ENCODE data around the gene GLDN. TPM values are rescaled to one million over a fixed set of nuclear protein-coding genes. Genes with fewer than 3 reads are reported as not detected.

The GLDN gene
- total and polyA plus RNA-seq, 4 experiments from 2014 or later, result not detected

DNA sequence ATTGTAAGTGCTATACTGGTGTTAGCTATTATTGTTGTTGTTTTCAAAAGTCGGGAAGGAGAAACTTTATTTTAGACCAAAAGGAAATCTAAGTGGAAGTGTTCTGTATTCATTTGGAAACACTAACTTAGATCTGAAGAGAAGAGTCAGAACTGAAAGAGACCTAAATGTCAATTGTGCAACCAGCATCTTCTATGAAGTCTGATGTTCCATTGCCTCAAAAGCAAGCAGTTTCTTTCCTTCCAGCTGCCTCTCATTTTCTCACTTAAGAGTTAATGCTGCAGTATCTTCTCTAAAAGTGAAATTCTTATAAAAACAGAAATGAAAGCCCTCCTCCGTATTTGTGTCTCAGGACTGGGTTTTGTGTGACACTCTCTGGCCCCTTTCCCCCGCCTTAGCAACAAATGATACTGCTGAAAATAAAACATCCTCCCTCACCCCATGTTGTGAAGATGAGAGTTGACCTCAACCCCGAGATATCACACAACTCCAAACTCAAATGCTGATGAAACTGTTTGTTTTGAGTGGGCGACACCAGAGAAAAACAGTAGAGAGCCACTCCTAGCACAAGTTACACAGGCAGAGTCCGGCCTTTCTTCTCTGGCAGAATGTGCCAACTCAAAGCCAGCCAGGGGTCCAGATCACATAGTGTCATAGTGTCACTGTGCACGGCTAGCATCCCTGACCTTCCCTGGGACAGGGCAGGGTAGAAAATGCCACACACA is 48.9 kb downstream of the GLDN start:
- DNase-seq, result no peak
- ChIA-PET POLR2A (ENCODE audit: partially characterized antibody) (no interaction called here), CTCF (ENCODE audit: partially characterized antibody) (no interaction called here)
- peaks cover 0 to 1% (median 0%) of the 10 kb centered on the region in 4 donors for H3K4me1 Mint-ChIP-seq
- Histone ChIP-seq H3K4me3 (ENCODE audit: low read length in 2 of 2) (no peak overlapping the region), H3K36me3 (ENCODE audit: insufficient read depth, low read length) (no peaks in the 10 kb centered on the region), H3K9me3 (ENCODE audit: control insufficient read depth in 1 of 2, low read length in 2 of 2) (no peaks in the 10 kb centered on the region), H3K27me3 (ENCODE audit: insufficient read depth, low read length) (no peaks in the 10 kb centered on the region), H3K4me1 (ENCODE audit: insufficient read depth, low read length) (no peaks in the 10 kb centered on the region), H3K27ac (ENCODE audit: low read depth, low read length) (no peak overlapping the region)
- intact Hi-C loops (cut with micrococcal nuclease), result no loop called here
- no peaks in the 10 kb centered on the region for H3K36me3 Mint-ChIP-seq
- peaks cover 0 to 6% of the 10 kb centered on the region in 2 donors for H3K27me3 Mint-ChIP-seq
- H3K9me3 Mint-ChIP-seq, result peaks cover 0 to 3% (median 0%) of the 10 kb centered on the region in 8 donors
- no peak overlapping the region for H3K4me3 Mint-ChIP-seq
- H3K27ac Mint-ChIP-seq, result no peak overlapping the region

DNA sequence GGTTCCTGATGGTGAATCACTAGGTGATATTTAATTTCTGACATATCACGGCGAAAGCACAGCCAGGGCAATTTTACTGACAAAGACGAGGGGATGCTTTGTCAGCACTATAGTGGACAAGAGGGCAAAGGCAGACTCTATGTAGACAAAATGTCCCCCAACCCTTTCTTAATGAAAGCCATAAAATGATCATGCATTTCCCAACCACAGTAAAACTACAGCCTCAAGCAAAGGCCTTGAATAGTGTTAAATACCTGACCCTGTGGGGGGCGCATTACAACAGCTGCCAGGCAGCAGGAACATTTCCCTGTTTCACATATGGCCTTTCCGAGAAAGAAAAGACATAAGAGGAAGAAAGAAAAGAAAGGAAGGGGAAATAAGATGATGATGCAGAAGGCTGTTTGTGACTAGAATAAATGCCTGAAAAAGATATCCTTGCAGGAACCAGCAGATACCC is 49.5 kb downstream of the GLDN start:
- Mint-ChIP-seq H3K4me1 (peaks cover 0 to 1% (median 0%) of the 10 kb centered on the region in 4 donors), H3K4me3 (no peak overlapping the region), H3K9me3 (no peaks in the 10 kb centered on the region), H3K27me3 (peaks cover 0 to 3% of the 10 kb centered on the region in 2 donors), H3K36me3 (no peaks in the 10 kb centered on the region), H3K27ac (no peak overlapping the region)
- ChIA-PET POLR2A (ENCODE audit: partially characterized antibody) (no interaction called here), CTCF (ENCODE audit: partially characterized antibody) (no interaction called here)
- Histone ChIP-seq H3K27ac (ENCODE audit: low read depth, low read length) (no peak overlapping the region), H3K4me1 (ENCODE audit: insufficient read depth, low read length) (no peaks in the 10 kb centered on the region), H3K4me3 (ENCODE audit: low read length in 2 of 2) (no peak overlapping the region), H3K36me3 (ENCODE audit: insufficient read depth, low read length) (no peaks in the 10 kb centered on the region), H3K9me3 (ENCODE audit: control insufficient read depth in 1 of 2, low read length in 2 of 2) (no peaks in the 10 kb centered on the region), H3K27me3 (ENCODE audit: insufficient read depth, low read length) (no peaks in the 10 kb centered on the region)
- intact Hi-C loops (cut with micrococcal nuclease), result no loop called here
- DNase-seq, result no peak

DNA sequence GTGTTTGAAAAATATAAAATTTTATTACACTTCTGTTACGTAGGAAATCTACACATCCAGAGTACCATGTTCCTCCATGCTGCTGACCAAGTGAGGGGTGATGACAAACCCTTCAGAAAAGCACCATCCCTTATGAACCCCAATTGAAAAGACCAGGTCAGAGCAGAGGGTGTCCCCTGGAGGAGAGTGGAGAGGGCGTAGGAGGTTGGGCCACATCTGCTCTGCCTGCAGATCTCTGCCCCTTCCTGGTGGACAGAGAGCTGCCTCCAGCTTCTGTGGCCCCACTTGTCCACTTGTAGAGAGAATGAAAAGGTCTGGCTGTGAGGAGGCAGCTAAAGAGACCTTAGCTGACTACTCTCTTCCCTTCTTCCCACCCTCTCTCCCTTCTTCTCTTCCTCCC is 55.5 kb downstream of the GLDN start:
- no peak overlapping the region for H3K27ac ChIP-seq (ENCODE audit: low read depth, low read length)
- Mint-ChIP-seq H3K4me3 (no peak overlapping the region), H3K27me3 (peaks cover 0 to 3% of the 10 kb centered on the region in 2 donors), H3K4me1 (no peaks in the 10 kb centered on the region), H3K9me3 (no peaks in the 10 kb centered on the region), H3K27ac (no peak overlapping the region), H3K36me3 (no peaks in the 10 kb centered on the region)
- no peak overlapping the region for H3K4me3 ChIP-seq (ENCODE audit: low read length in 2 of 2)
- no peaks in the 10 kb centered on the region for H3K36me3 ChIP-seq (ENCODE audit: insufficient read depth, low read length)
- intact Hi-C loops (cut with micrococcal nuclease), result no loop called here
- ChIA-PET POLR2A (ENCODE audit: partially characterized antibody) (no interaction called here), CTCF (ENCODE audit: partially characterized antibody) (interaction anchor here (1.4 kb wide), 1 partner anchor 10 kb away, joined by 3 read pairs; no protein-coding TSS in a partner anchor)
- no peaks in the 10 kb centered on the region for H3K4me1 ChIP-seq (ENCODE audit: insufficient read depth, low read length)
- H3K9me3 ChIP-seq (ENCODE audit: control insufficient read depth in 1 of 2, low read length in 2 of 2), result no peaks in the 10 kb centered on the region
- H3K27me3 ChIP-seq (ENCODE audit: insufficient read depth, low read length), result no peaks in the 10 kb centered on the region
- DNase-seq, result no peak

DNA sequence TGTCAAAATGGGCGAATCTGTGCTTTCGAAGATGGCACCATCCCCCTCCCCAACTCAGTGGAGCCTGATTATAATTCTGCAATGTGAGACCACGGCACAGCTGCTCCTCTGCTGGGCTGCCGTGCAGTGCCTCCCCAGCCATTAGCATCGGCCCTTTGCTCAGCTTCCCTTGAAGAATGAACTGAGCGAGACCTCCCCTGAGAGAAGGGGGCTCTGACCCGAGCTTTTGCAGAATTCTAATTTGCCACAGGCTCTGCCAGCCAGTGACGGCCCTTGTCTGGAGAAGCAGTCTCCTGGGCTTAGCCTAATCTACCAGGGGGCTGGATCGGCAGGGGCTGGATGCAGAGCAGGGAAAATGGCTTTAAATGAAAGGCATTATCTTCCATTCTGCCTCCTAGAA is 57.2 kb downstream of the GLDN start:
- no peaks in the 10 kb centered on the region for H3K9me3 Mint-ChIP-seq
- H3K27me3 Mint-ChIP-seq, result peaks cover 2 to 8% of the 10 kb centered on the region in 2 donors
- intact Hi-C loops (cut with micrococcal nuclease), result no loop called here
- no peak overlapping the region for H3K4me3 ChIP-seq (ENCODE audit: low read length in 2 of 2)
- H3K9me3 ChIP-seq (ENCODE audit: control insufficient read depth in 1 of 2, low read length in 2 of 2), result no peaks in the 10 kb centered on the region
- no peaks in the 10 kb centered on the region for H3K27me3 ChIP-seq (ENCODE audit: insufficient read depth, low read length)
- H3K4me1 ChIP-seq (ENCODE audit: insufficient read depth, low read length), result no peaks in the 10 kb centered on the region
- no peak overlapping the region for H3K4me3 Mint-ChIP-seq
- peaks cover 0 to 1% (median 0%) of the 10 kb centered on the region in 4 donors for H3K4me1 Mint-ChIP-seq
- no peaks in the 10 kb centered on the region for H3K36me3 Mint-ChIP-seq
- no peaks in the 10 kb centered on the region for H3K36me3 ChIP-seq (ENCODE audit: insufficient read depth, low read length)
- DNase-seq, result no peak
- no peak overlapping the region for H3K27ac Mint-ChIP-seq
- POLR2A ChIA-PET (ENCODE audit: partially characterized antibody), result no interaction called here
- H3K27ac ChIP-seq (ENCODE audit: low read depth, low read length), result no peak overlapping the region
- CTCF ChIA-PET (ENCODE audit: partially characterized antibody), result no interaction called here

DNA sequence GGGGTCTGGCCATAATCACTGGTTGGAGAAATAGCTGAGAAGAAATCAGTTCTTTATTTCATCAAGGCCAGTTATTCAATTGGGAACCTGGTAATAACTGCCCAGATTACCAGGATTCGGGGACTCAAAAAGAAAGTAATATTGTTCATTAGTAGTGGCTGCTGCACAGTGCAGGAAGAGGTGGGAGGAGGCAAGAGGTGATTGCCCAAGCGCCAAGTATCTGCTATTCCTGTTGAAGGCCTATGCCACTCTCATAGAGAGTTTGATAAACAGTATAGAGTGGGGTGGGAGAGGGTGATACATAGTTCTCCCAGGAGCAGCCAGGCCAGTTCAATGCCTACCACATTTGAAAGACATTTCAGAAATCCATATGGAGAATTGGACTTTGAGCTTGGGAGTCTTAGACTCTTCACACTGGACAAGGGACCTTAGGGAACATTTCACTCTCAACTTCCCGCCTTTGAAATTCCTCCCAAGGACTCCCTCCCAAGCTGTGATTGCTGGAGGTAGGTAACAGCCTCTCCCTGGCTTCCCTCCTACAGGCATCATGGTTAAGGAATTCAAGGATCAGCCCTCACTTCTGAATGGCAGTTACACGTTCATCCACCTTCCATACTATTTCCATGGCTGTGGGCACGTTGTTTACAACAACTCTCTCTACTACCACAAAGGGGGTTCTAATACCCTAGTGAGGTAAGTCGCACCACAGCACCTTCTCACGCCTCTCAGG is 59.8 kb downstream of the GLDN start:
- no peaks in the 10 kb centered on the region for H3K36me3 Mint-ChIP-seq
- Histone ChIP-seq H3K36me3 (ENCODE audit: insufficient read depth, low read length) (no peaks in the 10 kb centered on the region), H3K4me1 (ENCODE audit: insufficient read depth, low read length) (no peaks in the 10 kb centered on the region), H3K27me3 (ENCODE audit: insufficient read depth, low read length) (no peaks in the 10 kb centered on the region), H3K4me3 (ENCODE audit: low read length in 2 of 2) (no peak overlapping the region), H3K27ac (ENCODE audit: low read depth, low read length) (no peak overlapping the region), H3K9me3 (ENCODE audit: control insufficient read depth in 1 of 2, low read length in 2 of 2) (no peaks in the 10 kb centered on the region)
- H3K9me3 Mint-ChIP-seq, result no peaks in the 10 kb centered on the region
- peaks cover 0 to 1% (median 0%) of the 10 kb centered on the region in 4 donors for H3K4me1 Mint-ChIP-seq
- H3K27me3 Mint-ChIP-seq, result peaks cover 2 to 8% of the 10 kb centered on the region in 2 donors
- ChIA-PET CTCF (ENCODE audit: partially characterized antibody) (no interaction called here), POLR2A (ENCODE audit: partially characterized antibody) (no interaction called here)
- H3K4me3 Mint-ChIP-seq, result no peak overlapping the region
- no peak for DNase-seq
- intact Hi-C loops (cut with micrococcal nuclease), result no loop called here
- no peak overlapping the region for H3K27ac Mint-ChIP-seq

DNA sequence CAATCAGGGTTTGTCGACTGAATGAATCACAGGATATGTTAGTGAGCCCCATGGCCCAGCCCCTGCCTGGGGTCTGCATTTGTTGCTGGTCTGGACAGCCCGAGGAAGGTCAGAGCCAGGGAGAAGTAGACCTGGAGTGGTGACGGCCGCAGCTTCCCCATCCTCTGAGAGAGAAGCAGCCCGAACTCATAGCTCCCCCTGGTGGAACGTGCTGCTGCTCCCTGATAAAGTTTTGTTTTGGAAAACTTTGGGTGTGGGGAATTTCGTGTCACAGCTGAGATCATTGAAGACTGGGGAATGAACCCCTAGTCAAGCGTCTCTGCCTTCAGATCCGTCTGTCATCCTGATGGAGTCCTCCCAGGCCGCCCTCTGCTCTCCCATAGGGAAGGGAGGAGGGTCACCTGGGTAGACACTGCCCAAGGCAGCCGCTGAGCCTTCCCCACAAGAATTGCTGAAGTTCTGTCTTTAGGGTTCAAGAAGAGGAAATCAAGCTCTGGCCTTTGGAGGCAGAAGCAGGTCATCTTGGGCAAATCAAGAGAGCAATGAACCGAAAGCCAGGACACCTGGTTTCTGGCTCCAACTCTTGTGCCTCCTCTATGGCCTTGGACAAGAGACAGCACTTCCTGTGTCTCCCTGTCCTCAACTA is 60.5 kb downstream of the GLDN start:
- Mint-ChIP-seq H3K9me3 (no peaks in the 10 kb centered on the region), H3K4me1 (peaks cover 0 to 1% (median 0%) of the 10 kb centered on the region in 4 donors), H3K4me3 (no peak overlapping the region), H3K27ac (no peak overlapping the region), H3K27me3 (peaks cover 2 to 8% of the 10 kb centered on the region in 2 donors), H3K36me3 (no peaks in the 10 kb centered on the region)
- no peaks in the 10 kb centered on the region for H3K27me3 ChIP-seq (ENCODE audit: insufficient read depth, low read length)
- H3K9me3 ChIP-seq (ENCODE audit: control insufficient read depth in 1 of 2, low read length in 2 of 2), result no peaks in the 10 kb centered on the region
- DNase-seq, result no peak
- POLR2A ChIA-PET (ENCODE audit: partially characterized antibody), result no interaction called here
- CTCF ChIA-PET (ENCODE audit: partially characterized antibody), result no interaction called here
- intact Hi-C loops (cut with micrococcal nuclease), result no loop called here
- H3K4me1 ChIP-seq (ENCODE audit: insufficient read depth, low read length), result no peaks in the 10 kb centered on the region
- no peak overlapping the region for H3K4me3 ChIP-seq (ENCODE audit: low read length in 2 of 2)
- no peaks in the 10 kb centered on the region for H3K36me3 ChIP-seq (ENCODE audit: insufficient read depth, low read length)
- H3K27ac ChIP-seq (ENCODE audit: low read depth, low read length), result no peak overlapping the region

DNA sequence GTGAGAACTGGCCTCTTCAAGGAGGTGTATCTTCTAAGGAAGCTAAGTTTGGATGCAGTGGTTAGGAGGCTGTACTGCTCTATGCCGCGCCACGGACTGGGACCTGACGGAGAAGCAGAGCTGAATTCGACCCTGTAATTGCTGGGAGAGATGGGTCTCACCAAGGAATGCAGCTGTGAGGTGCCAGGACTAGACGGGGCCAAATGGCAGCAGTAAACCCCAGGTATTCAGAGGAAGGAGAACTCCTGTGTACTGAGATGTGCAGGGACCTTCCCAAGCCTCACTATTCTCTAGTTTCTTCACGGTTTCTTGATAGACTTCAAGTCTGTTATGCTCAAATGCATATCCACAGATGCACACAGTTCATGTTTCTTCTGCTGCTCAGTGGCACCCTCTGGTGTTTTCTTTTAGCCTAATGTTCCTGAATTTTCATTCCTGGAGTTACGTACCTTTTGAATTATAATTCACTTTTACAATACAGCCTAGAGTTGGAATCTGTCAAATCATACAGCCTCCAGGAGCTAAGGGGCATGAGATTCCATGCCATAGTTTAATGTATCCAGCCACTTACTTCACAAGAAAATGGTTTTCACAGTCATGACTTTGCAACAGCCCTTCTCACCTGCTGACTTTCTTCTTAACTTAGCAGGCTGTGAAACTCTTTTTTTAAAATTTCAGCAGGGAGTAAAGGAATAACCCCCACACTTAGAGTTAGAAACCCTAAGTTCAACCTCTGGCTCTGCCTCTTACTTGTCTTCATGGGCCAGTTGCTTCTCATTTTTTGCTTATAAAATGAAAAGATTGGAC is 61.8 kb downstream of the GLDN start:
- intact Hi-C loops (cut with micrococcal nuclease), result no loop called here

More for the DNA sequence above, 61.8 kb downstream of the GLDN start:
- Histone ChIP-seq H3K4me3 (ENCODE audit: low read length in 2 of 2) (no peak overlapping the region), H3K27me3 (ENCODE audit: insufficient read depth, low read length) (no peaks in the 10 kb centered on the region), H3K36me3 (ENCODE audit: insufficient read depth, low read length) (no peaks in the 10 kb centered on the region), H3K27ac (ENCODE audit: low read depth, low read length) (no peak overlapping the region), H3K9me3 (ENCODE audit: control insufficient read depth in 1 of 2, low read length in 2 of 2) (no peaks in the 10 kb centered on the region), H3K4me1 (ENCODE audit: insufficient read depth, low read length) (no peaks in the 10 kb centered on the region)
- POLR2A ChIA-PET (ENCODE audit: partially characterized antibody), result no interaction called here
- CTCF ChIA-PET (ENCODE audit: partially characterized antibody), result no interaction called here
- Mint-ChIP-seq H3K36me3 (no peaks in the 10 kb centered on the region), H3K4me1 (peaks cover 0 to 1% (median 0%) of the 10 kb centered on the region in 4 donors), H3K9me3 (no peaks in the 10 kb centered on the region), H3K4me3 (no peak overlapping the region), H3K27me3 (peaks cover 5 to 6% of the 10 kb centered on the region in 2 donors), H3K27ac (no peak overlapping the region)
- DNase-seq, result no peak
